Measurements from ENCODE around the gene PSME4.
A peak's percentile ranks its signal among the peaks of the same experiment; 100 is the strongest.

PSME4 gene

GRCh38 chr2:53874401-53874950 is 96.3 kb downstream of the PSME4 start:
- H3K4me1 Mint-ChIP-seq: peaks cover 4% of the 10 kb centered on the region
- peaks cover 53% of the 10 kb centered on the region for H3K36me3 Mint-ChIP-seq (ENCODE audit: low read depth)
- H3K27ac Mint-ChIP-seq: no peak overlapping the region
- no peaks in the 10 kb centered on the region for H3K9me3 Mint-ChIP-seq
- TF ChIP-seq CTCF (IDR thresholded peaks at IDR 0.05): no peak
- no peak overlapping the region for H3K4me3 Mint-ChIP-seq
- no peaks in the 10 kb centered on the region for H3K27me3 Mint-ChIP-seq (ENCODE audit: low read depth, poor library complexity)
- DNase-seq: no peak

GRCh38 chr2:53867773-53868172 is 103.0 kb downstream of the PSME4 start:
- Mint-ChIP-seq H3K27ac (no peak overlapping the region), H3K27me3 (ENCODE audit: low read depth, poor library complexity) (no peaks in the 10 kb centered on the region), H3K4me3 (no peak overlapping the region), H3K4me1 (peaks cover 4% of the 10 kb centered on the region), H3K9me3 (no peaks in the 10 kb centered on the region), H3K36me3 (ENCODE audit: low read depth) (peaks cover 47% of the 10 kb centered on the region)
- TF ChIP-seq CTCF (IDR thresholded peaks at IDR 0.05): no peak
- no peak for DNase-seq

- DNase-seq: no peak
- H3K36me3 Mint-ChIP-seq (ENCODE audit: low read depth): peaks cover 47% of the 10 kb centered on the region
- no peak overlapping the region for H3K27ac Mint-ChIP-seq
- H3K4me1 Mint-ChIP-seq: peaks cover 9% of the 10 kb centered on the region
- H3K27me3 Mint-ChIP-seq (ENCODE audit: low read depth, poor library complexity): no peaks in the 10 kb centered on the region
- TF ChIP-seq CTCF (IDR thresholded peaks at IDR 0.05): no peak
- H3K4me3 Mint-ChIP-seq: no peak overlapping the region
- H3K9me3 Mint-ChIP-seq: no peaks in the 10 kb centered on the region
Measured at GRCh38 chr2:53867169-53867568, 103.6 kb downstream of the PSME4 start.

GRCh38 chr2:53865962-53866361 is 104.8 kb downstream of the PSME4 start:
- Mint-ChIP-seq H3K27ac (no peak overlapping the region), H3K36me3 (ENCODE audit: low read depth) (peaks cover 54% of the 10 kb centered on the region), H3K4me3 (no peak overlapping the region), H3K27me3 (ENCODE audit: low read depth, poor library complexity) (no peaks in the 10 kb centered on the region), H3K4me1 (peaks cover 9% of the 10 kb centered on the region), H3K9me3 (no peaks in the 10 kb centered on the region)
- no peak for TF ChIP-seq CTCF (IDR thresholded peaks at IDR 0.05)
- DNase-seq: no peak

GRCh38 chr2:53865264-53865663 is 105.5 kb downstream of the PSME4 start:
- H3K4me1 Mint-ChIP-seq: peaks cover 9% of the 10 kb centered on the region
- no peak for TF ChIP-seq CTCF (IDR thresholded peaks at IDR 0.05)
- H3K9me3 Mint-ChIP-seq: no peaks in the 10 kb centered on the region
- DNase-seq: no peak
- H3K36me3 Mint-ChIP-seq (ENCODE audit: low read depth): peaks cover 61% of the 10 kb centered on the region
- H3K27me3 Mint-ChIP-seq (ENCODE audit: low read depth, poor library complexity): no peaks in the 10 kb centered on the region
- H3K27ac Mint-ChIP-seq: peak overlapping the region; percentile 68
- no peak overlapping the region for H3K4me3 Mint-ChIP-seq

- Mint-ChIP-seq H3K27ac (no peak overlapping the region), H3K4me3 (no peak overlapping the region)
Measured at GRCh38 chr2:53863538-53864227, 107.1 kb downstream of the PSME4 start.

More at GRCh38 chr2:53863538-53864227, 107.1 kb downstream of the PSME4 start:
- Mint-ChIP-seq H3K36me3 (ENCODE audit: low read depth) (peaks cover 50% of the 10 kb centered on the region), H3K4me1 (peaks cover 9% of the 10 kb centered on the region), H3K9me3 (no peaks in the 10 kb centered on the region), H3K27me3 (ENCODE audit: low read depth, poor library complexity) (no peaks in the 10 kb centered on the region)
- no peak for DNase-seq
- TF ChIP-seq CTCF (IDR thresholded peaks at IDR 0.05): no peak

Data from nephron progenitor cell (in vitro differentiated cells).